H9 (cell line): ENCODE measurements around the gene TPP1. TPM values are rescaled to one million over a fixed set of nuclear protein-coding genes. Genes with fewer than 3 reads are reported as not detected.

ENCODE experiments used
- DNase-seq: peaks from one replicate; pipeline ENCODE4 v3.0.0-alpha.2; 2017
- H2AFZ ChIP-seq: one replicate; pipeline ENCODE4 v1.6.1; 2013; ENCODE audit warnings: mild to moderate bottlenecking, low read length, control low read depth, moderate library complexity
- H2AK5ac ChIP-seq: 2 replicates; pipeline ENCODE4 v1.6.1; 2013; ENCODE audit warnings: low read length, control low read depth, mixed read lengths; ENCODE audit not compliant: insufficient read length
- H2BK120ac ChIP-seq: one replicate; pipeline ENCODE4 v1.6.1; 2013; ENCODE audit warnings: low read depth, mild to moderate bottlenecking, low read length, control low read depth, inconsistent platforms; ENCODE audit not compliant: poor library complexity, severe bottlenecking
- H2BK12ac ChIP-seq: 2 replicates; pipeline ENCODE4 v1.6.1; 2013; ENCODE audit warnings: low read length, control low read depth, mixed read lengths, low read depth; ENCODE audit not compliant: insufficient read length
- H2BK15ac ChIP-seq: 2 replicates; pipeline ENCODE4 v1.6.1; 2013; ENCODE audit warnings: low read depth, low read length, control low read depth
- H2BK20ac ChIP-seq: one replicate; pipeline ENCODE4 v1.6.1; 2013; ENCODE audit warnings: low read depth, mild to moderate bottlenecking, low read length, control low read depth, inconsistent platforms; ENCODE audit not compliant: poor library complexity, severe bottlenecking
- H2BK5ac ChIP-seq: 2 replicates; pipeline ENCODE4 v1.6.1; 2013; ENCODE audit warnings: low read length, control low read depth, mixed read lengths; ENCODE audit not compliant: insufficient read length
- H3K14ac ChIP-seq: 2 replicates; pipeline ENCODE4 v1.6.1; 2013; ENCODE audit warnings: low read length, control low read depth; ENCODE audit not compliant: insufficient read depth
- H3K18ac ChIP-seq: 2 replicates; pipeline ENCODE4 v1.6.1; 2013; ENCODE audit warnings: low read depth, mild to moderate bottlenecking, mixed read lengths, low read length, control low read depth; ENCODE audit not compliant: insufficient read length
- H3K23ac ChIP-seq: 2 replicates; pipeline ENCODE4 v1.6.1; 2013; ENCODE audit warnings: low read length, control low read depth, mixed read lengths, low read depth; ENCODE audit not compliant: insufficient read length
- H3K23me2 ChIP-seq: 2 replicates; pipeline ENCODE4 v1.6.1; 2013; ENCODE audit warnings: low read depth, mild to moderate bottlenecking, mixed read lengths, low read length, control low read depth; ENCODE audit not compliant: insufficient read length, poor library complexity, severe bottlenecking
- H3K27ac ChIP-seq: 2 replicates; pipeline ENCODE4 v1.5.1; 2013; ENCODE audit warnings: low read length, control low read depth, mixed read lengths, low read depth; ENCODE audit not compliant: insufficient read length
- H3K27me3 ChIP-seq: 2 replicates; pipeline ENCODE4 v1.6.1; 2013; ENCODE audit warnings: low read length, control low read depth, inconsistent platforms; ENCODE audit not compliant: insufficient read depth
- H3K4ac ChIP-seq: 2 replicates; pipeline ENCODE4 v1.6.1; 2013; ENCODE audit warnings: low read depth, mild to moderate bottlenecking, control low read depth, inconsistent platforms, low read length, moderate library complexity
- H3K4me1 ChIP-seq: 2 replicates; pipeline ENCODE4 v1.6.1; 2013; ENCODE audit warnings: low read length, control low read depth, inconsistent platforms; ENCODE audit not compliant: insufficient read depth
- H3K4me2 ChIP-seq: 2 replicates; pipeline ENCODE4 v1.6.1; 2013; ENCODE audit warnings: low read length, control low read depth, mixed read lengths; ENCODE audit not compliant: insufficient read length, insufficient read depth
- H3K56ac ChIP-seq: 2 replicates; pipeline ENCODE4 v1.6.1; 2013; ENCODE audit warnings: low read depth, mild to moderate bottlenecking, mixed read lengths, low read length, control low read depth; ENCODE audit not compliant: insufficient read length
- H3K79me1 ChIP-seq: 2 replicates; pipeline ENCODE4 v1.6.1; 2013; ENCODE audit warnings: low read depth, mild to moderate bottlenecking, moderate library complexity, low read length, control low read depth, inconsistent platforms; ENCODE audit not compliant: insufficient read depth, poor library complexity, severe bottlenecking
- H3K79me2 ChIP-seq: 2 replicates; pipeline ENCODE4 v1.6.1; 2013; ENCODE audit warnings: low read length, control low read depth, inconsistent platforms; ENCODE audit not compliant: insufficient read depth
- H3K9ac ChIP-seq: 2 replicates; pipeline ENCODE4 v1.6.1; 2013; ENCODE audit warnings: low read length, control low read depth, mixed read lengths; ENCODE audit not compliant: insufficient read length; ENCODE audit errors: extremely low read depth
- H3K9me3 ChIP-seq: one replicate; pipeline ENCODE4 v1.6.1; 2013; ENCODE audit warnings: low read depth, low read length, inconsistent platforms; ENCODE audit not compliant: control insufficient read depth
- H3T11ph ChIP-seq: one replicate; pipeline ENCODE4 v1.6.1; 2013; ENCODE audit warnings: mild to moderate bottlenecking, low read length, control low read depth, inconsistent platforms
- H4K20me1 ChIP-seq: one replicate; pipeline ENCODE4 v1.6.1; 2013; ENCODE audit not compliant: control insufficient read depth, insufficient read length, insufficient read depth
- H4K5ac ChIP-seq: 2 replicates; pipeline ENCODE4 v1.6.1; 2013; ENCODE audit warnings: low read depth, mild to moderate bottlenecking, mixed read lengths, low read length, control low read depth; ENCODE audit not compliant: insufficient read length
- H4K8ac ChIP-seq: replicated peaks from 2 replicates; pipeline ENCODE4 v1.6.1; 2013; ENCODE audit warnings: low read length, control low read depth, mixed read lengths, low read depth; ENCODE audit not compliant: insufficient read length
- H4K91ac ChIP-seq: 2 replicates; pipeline ENCODE4 v1.6.1; 2013; ENCODE audit warnings: low read depth, mild to moderate bottlenecking, moderate library complexity, mixed read lengths, low read length, control low read depth; ENCODE audit not compliant: insufficient read length
- H3K27ac Mint-ChIP-seq, 3 experiments: 2 replicates in 2 of 3; 3 replicates in 1 of 3; pipeline ENCODE4 v1.8.0; 2020 to 2021; ENCODE audit warnings: mixed read lengths in 3 of 3, mild to moderate bottlenecking in 1 of 3, moderate library complexity in 1 of 3
- H3K27me3 Mint-ChIP-seq: 2 replicates; pipeline ENCODE4 v1.8.0; 2021; ENCODE audit warnings: low read depth, mild to moderate bottlenecking, moderate library complexity, mixed read lengths
- H3K36me3 Mint-ChIP-seq, 3 experiments: 2 replicates in 2 of 3; 3 replicates in 1 of 3; pipeline ENCODE4 v1.8.0; 2020 to 2021; ENCODE audit warnings: low read depth in 3 of 3, mixed read lengths in 3 of 3; ENCODE audit not compliant: insufficient read depth in 1 of 3
- H3K4me1 Mint-ChIP-seq, 2 experiments: 2 replicates each; pipeline ENCODE4 v1.8.0; 2020; ENCODE audit warnings: mixed read lengths in 2 of 2
- H3K4me3 Mint-ChIP-seq, 2 experiments: 2 replicates in 1 of 2; 3 replicates in 1 of 2; pipeline ENCODE4 v1.8.0; 2020 to 2021; ENCODE audit warnings: mild to moderate bottlenecking in 2 of 2, mixed read lengths in 2 of 2, moderate library complexity in 1 of 2
- H3K9me3 Mint-ChIP-seq, 2 experiments: 2 replicates in 1 of 2; 3 replicates in 1 of 2; pipeline ENCODE4 v1.8.0; 2020; ENCODE audit warnings: mild to moderate bottlenecking in 2 of 2, mixed read lengths in 2 of 2, moderate library complexity in 1 of 2
- CTCF ChIP-seq: fragments of 200-600 bp; sonication (generic); conservative IDR thresholded peaks from 3 replicates; pipeline ENCODE4 v1.8.0; 2021; ENCODE audit warnings: antibody characterized with exemption, mild to moderate bottlenecking
- WGBS: extraction: QIAGEN DNeasy Blood & Tissue Kit; methylation state at CpG from one replicate; pipeline ENCODE4 v1.1.7; 2013; ENCODE audit warnings: missing lambda C conversion rate, low lambda C conversion rate, mixed read lengths; ENCODE audit not compliant: insufficient read length; ENCODE audit errors: extremely low coverage; 5-methylcytosine and 5-hydroxymethylcytosine counted together
- total RNA-seq: library from RNA; stranded (reverse); gene quantifications from 2 replicates; pipeline ENCODE4 v1.2.1, GENCODE V29; 2021

Gene TPP1
- total RNA-seq, 1 experiment from 2014 or later, result 37.2 TPM

DNA sequence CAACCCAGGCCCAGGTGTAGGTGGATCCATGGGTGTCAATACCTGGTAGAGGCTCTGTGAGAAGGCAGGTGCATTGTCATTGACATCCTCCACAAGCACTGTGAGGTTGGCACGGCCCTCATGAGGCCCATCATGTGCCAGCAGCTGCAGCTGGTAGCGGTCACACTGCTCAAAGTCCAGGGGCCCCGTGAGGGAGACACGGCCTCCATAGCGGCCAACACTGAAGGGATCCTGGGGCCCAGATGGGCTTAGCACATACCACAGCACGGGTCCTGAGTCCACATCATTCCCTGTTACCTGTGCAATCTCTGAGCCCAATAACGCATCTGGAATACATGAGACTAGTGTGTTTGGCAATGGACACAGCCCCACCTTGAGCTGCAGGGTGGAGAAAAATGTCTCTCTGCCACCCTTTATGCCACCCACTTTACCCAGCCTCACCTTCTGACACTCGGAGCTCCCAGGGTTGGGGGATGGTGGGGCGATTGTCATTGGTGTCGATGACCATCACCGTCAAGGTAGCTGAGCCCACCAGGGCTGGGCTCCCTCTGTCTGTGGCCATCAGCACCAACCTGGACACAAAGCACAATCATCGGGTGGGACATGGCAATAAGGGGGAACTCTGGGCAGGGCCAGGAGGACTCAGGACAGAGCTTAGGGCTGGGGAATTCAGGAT lies 6.1 kb upstream of the TPP1 start:
- H3T11ph ChIP-seq, result no peak overlapping the region
- H3K56ac ChIP-seq, result no peak overlapping the region
- peaks cover 21% of the 10 kb centered on the region for H3K27me3 Mint-ChIP-seq
- peaks cover 4% of the 10 kb centered on the region for H3K23me2 ChIP-seq
- no peak overlapping the region for H4K91ac ChIP-seq
- H4K20me1 ChIP-seq, result no peaks in the 10 kb centered on the region
- no peak for TF ChIP-seq CTCF
- H3K9me3 ChIP-seq, result no peaks in the 10 kb centered on the region
- H2AK5ac ChIP-seq, result no peak overlapping the region
- H3K4me1 ChIP-seq, result no peaks in the 10 kb centered on the region
- H4K5ac ChIP-seq, result no peak overlapping the region
- no peak overlapping the region for H4K8ac ChIP-seq
- no peaks in the 10 kb centered on the region for H3K79me2 ChIP-seq
- no peak overlapping the region for H3K14ac ChIP-seq
- H2BK20ac ChIP-seq, result no peak overlapping the region
- H3K4me1 Mint-ChIP-seq, result no peaks in the 10 kb centered on the region; a peak in 1 of 4 replicates
- peaks cover 9% of the 10 kb centered on the region; the same call in 1 of the 2 replicates for H3K27me3 ChIP-seq
- no peak overlapping the region for H3K4ac ChIP-seq
- H3K4me2 ChIP-seq, result no peak overlapping the region
- H3K27ac ChIP-seq, result no peak overlapping the region
- no peaks in the 10 kb centered on the region for H3K9me3 Mint-ChIP-seq
- no peak overlapping the region for H2BK120ac ChIP-seq
- no peak overlapping the region for H3K18ac ChIP-seq
- H2BK5ac ChIP-seq, result no peak overlapping the region
- no peak overlapping the region for H2BK12ac ChIP-seq
- no peak overlapping the region for H3K9ac ChIP-seq
- WGBS, result no CpG with 5 or more reads among the region's 12 CpGs
- H3K27ac Mint-ChIP-seq, result no peak overlapping the region
- no peak overlapping the region for H3K4me3 Mint-ChIP-seq
- no peak for DNase-seq
- H2BK15ac ChIP-seq, result no peak overlapping the region
- H2AFZ ChIP-seq, result no peak overlapping the region
- H3K36me3 Mint-ChIP-seq, result peaks cover 2 to 21% (median 9%) of the 10 kb centered on the region in 3 experiments; a peak in 6 of 7 replicates
- no peak overlapping the region for H3K23ac ChIP-seq
- no peaks in the 10 kb centered on the region for H3K79me1 ChIP-seq
